WTC11 (cell line): Measurements from ENCODE around the gene KLLN. TPM values are rescaled to one million over a fixed set of nuclear protein-coding genes. Genes with fewer than 3 reads are reported as not detected.
A peak's percentile ranks its signal among the peaks of the same experiment; 100 is the strongest.
"Not testable (repeated sequence)": the region's sequence is repeated elsewhere in the genome, so short reads cannot be mapped to it uniquely, and the experiment has no call there.

ENCODE experiments used
- ATAC-seq: fragments of 200-7000 bp; cut with Tn5 transposase; 2 replicates; pipeline ENCODE4 v1.10.0; 2021; ENCODE audit warnings: mild to moderate bottlenecking, moderate library complexity
- CTCF ChIA-PET: fragments of 300-600 bp; sonication (Branson Sonifier 250); formaldehyde crosslinking; loops from one replicate; lab custom pipeline; 2021; ENCODE audit warnings: antibody characterized with exemption; lab: Charles Lee
- POLR2A ChIA-PET: fragments of 350-600 bp; sonication (Branson Sonifier 250); formaldehyde crosslinking; loops from one replicate; lab custom pipeline; 2021; ENCODE audit warnings: antibody characterized with exemption; lab: Charles Lee
- DNase-seq: peaks from one replicate; pipeline ENCODE4 v3.0.0; 2021; ENCODE audit warnings: low spot score
- H3K27ac Mint-ChIP-seq: 2 replicates; pipeline ENCODE4 v1.8.0; 2021; ENCODE audit warnings: mixed read lengths
- H3K27me3 Mint-ChIP-seq: 2 replicates; pipeline ENCODE4 v1.8.0; 2021; ENCODE audit warnings: low read depth, mild to moderate bottlenecking, moderate library complexity, mixed read lengths
- H3K36me3 Mint-ChIP-seq: 2 replicates; pipeline ENCODE4 v1.8.0; 2021; ENCODE audit warnings: mixed read lengths
- H3K4me1 Mint-ChIP-seq: 2 replicates; pipeline ENCODE4 v1.8.0; 2022; ENCODE audit warnings: mixed read lengths
- H3K4me3 Mint-ChIP-seq: 2 replicates; pipeline ENCODE4 v1.8.0; 2021; ENCODE audit warnings: mild to moderate bottlenecking, moderate library complexity, mixed read lengths
- H3K9me3 Mint-ChIP-seq: 2 replicates; pipeline ENCODE4 v1.8.0; 2021; ENCODE audit warnings: mixed read lengths
- ATF1 ChIP-seq: sonication (generic); formaldehyde crosslinking; IDR thresholded peaks from 2 replicates; pipeline ENCODE4 v1.8.1; 2023; ENCODE audit warnings: mild to moderate bottlenecking, moderate library complexity, missing genetic modification reagents
- CREB1 ChIP-seq: sonication (generic); formaldehyde crosslinking; IDR thresholded peaks from 2 replicates; pipeline ENCODE4 v1.8.0; 2023; ENCODE audit warnings: mild to moderate bottlenecking, missing genetic modification reagents
- NFATC4 ChIP-seq: fragments of 250-450 bp; sonication (Bioruptor Pico); IDR thresholded peaks from 2 replicates; pipeline ENCODE4 v1.9.0; 2021; ENCODE audit warnings: mild to moderate bottlenecking
- NFE2L1 ChIP-seq: sonication (generic); formaldehyde crosslinking; IDR thresholded peaks from 2 replicates; pipeline ENCODE4 v1.8.1; 2023; ENCODE audit warnings: missing genetic modification reagents
- ZBTB21 ChIP-seq: sonication (generic); formaldehyde crosslinking; IDR thresholded peaks from 2 replicates; pipeline ENCODE4 v1.8.1; 2023; ENCODE audit warnings: mild to moderate bottlenecking, missing genetic modification reagents, borderline replicate concordance
- ZNF263 ChIP-seq: sonication (generic); formaldehyde crosslinking; IDR thresholded peaks from 2 replicates; pipeline ENCODE4 v1.8.1; 2022; ENCODE audit warnings: low read depth, mild to moderate bottlenecking, moderate library complexity, missing genetic modification reagents
- total RNA-seq: library from RNA; stranded (reverse); gene quantifications from 3 replicates; pipeline ENCODE4 v1.2.3, GENCODE V29; 2021
- TF ChIP-seq, protein P1 (sequence below): sonication (generic); formaldehyde crosslinking; IDR thresholded peaks from 2 replicates; pipeline ENCODE4 v1.8.1; 2023; ENCODE audit warnings: mild to moderate bottlenecking, missing genetic modification reagents
- TF ChIP-seq, protein P2 (sequence below): fragments of 250-450 bp; sonication (Bioruptor Pico); IDR thresholded peaks from 2 replicates; pipeline ENCODE4 v2.1.2; 2022; ENCODE audit warnings: mild to moderate bottlenecking, moderate library complexity
- TF ChIP-seq, protein P3 (sequence below): sonication (generic); formaldehyde crosslinking; IDR thresholded peaks from 2 replicates; pipeline ENCODE4 v1.8.1; 2023; ENCODE audit warnings: mild to moderate bottlenecking, missing genetic modification reagents, moderate library complexity
- TF ChIP-seq, protein P4 (sequence below): fragments of 250-450 bp; sonication (Bioruptor Pico); IDR thresholded peaks from 2 replicates; pipeline ENCODE4 v1.9.0; 2021; ENCODE audit warnings: mild to moderate bottlenecking

KLLN gene
- total RNA-seq, 1 experiment from 2014 or later, result 0.52 TPM

DNA sequence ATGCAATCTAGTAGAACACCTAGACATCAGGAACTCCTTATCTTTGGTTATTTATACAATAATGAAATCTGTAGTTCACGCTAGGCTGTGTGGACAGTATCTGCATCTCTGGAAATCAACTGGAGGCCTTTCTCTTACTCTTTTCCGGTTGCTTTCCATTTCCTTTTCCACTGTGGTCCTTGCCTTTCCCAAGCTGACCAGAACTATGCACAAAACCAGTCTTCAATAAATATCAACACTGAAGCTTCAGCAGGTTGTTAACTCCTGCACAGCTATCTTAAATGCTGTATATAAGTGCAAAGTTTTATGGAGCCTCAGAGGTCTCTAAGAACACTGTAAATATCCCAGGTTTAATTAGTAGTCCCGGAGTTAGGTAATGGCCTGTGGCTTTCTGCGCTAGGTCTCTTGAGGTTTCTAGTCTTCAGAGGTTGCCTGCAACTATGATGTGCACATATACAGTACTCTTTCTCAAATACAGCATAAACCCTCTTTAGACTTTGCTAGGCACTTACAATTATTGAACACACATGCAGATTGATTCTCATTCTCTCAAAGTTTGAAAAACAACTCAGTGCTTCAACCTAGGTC, 2.4 kb downstream of the KLLN start:
- CTCF ChIA-PET, result interaction anchor here (1.3 to 2.8 kb wide), 5 partner anchors 10 to 868 kb away, joined by 3 to 19 read pairs (median 7); no protein-coding TSS in a partner anchor
- TF ChIP-seq CREB1 (no peak), ATF1 (CRISPR knock-in tag) (no peak), NFE2L1 (no peak), ZNF263 (no peak), NFATC4 (no peak)
- TF ChIP-seq, protein P1, sequence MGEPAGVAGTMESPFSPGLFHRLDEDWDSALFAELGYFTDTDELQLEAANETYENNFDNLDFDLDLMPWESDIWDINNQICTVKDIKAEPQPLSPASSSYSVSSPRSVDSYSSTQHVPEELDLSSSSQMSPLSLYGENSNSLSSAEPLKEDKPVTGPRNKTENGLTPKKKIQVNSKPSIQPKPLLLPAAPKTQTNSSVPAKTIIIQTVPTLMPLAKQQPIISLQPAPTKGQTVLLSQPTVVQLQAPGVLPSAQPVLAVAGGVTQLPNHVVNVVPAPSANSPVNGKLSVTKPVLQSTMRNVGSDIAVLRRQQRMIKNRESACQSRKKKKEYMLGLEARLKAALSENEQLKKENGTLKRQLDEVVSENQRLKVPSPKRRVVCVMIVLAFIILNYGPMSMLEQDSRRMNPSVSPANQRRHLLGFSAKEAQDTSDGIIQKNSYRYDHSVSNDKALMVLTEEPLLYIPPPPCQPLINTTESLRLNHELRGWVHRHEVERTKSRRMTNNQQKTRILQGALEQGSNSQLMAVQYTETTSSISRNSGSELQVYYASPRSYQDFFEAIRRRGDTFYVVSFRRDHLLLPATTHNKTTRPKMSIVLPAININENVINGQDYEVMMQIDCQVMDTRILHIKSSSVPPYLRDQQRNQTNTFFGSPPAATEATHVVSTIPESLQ (CRISPR knock-in tag), result no peak
- H3K27me3 Mint-ChIP-seq, result peaks cover 4% of the 10 kb centered on the region
- ATAC-seq (no peak), DNase-seq (no peak)
- no peaks in the 10 kb centered on the region for H3K36me3 Mint-ChIP-seq
- POLR2A ChIA-PET, result interaction anchor here (1.4 to 3.0 kb wide), 4 partner anchors 35 to 526 kb away, joined by 3 to 24 read pairs (median 12); no protein-coding TSS in a partner anchor
- H3K4me3 Mint-ChIP-seq, result peak overlapping the region; percentile 98
- H3K27ac Mint-ChIP-seq, result no peak overlapping the region; the same call in 1 of the 2 replicates
- H3K4me1 Mint-ChIP-seq, result peaks cover 23% of the 10 kb centered on the region
- H3K9me3 Mint-ChIP-seq, result no peaks in the 10 kb centered on the region

DNA sequence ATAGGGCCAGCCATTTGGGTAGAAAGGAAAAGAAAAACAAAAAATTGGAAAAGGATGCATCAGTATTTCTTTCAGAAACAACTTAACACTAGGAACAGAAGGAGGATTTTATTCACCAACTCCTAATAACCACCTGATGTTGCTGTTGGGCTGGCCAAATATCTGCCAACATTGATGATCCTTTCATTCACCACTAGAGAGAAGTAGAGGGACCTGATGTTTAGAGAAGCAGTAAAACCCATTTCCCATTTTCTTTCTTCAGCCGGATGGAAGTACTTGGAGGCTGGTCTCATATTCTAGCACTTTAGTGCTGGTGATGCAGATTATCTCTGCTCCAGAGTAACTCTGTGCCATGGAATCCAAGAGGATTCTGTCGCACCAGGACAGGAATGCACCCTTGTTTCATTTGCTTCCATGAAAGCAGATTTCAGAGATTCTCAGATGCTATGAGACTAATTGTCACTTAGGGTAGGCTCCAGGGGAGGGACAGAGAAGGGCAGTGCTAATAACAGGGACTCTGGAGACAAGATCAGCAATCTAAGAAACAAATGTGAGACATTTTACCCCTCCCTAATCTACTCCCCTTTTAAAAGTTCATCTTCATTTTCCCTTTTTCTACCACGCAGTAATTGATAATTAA, 3.1 kb downstream of the KLLN start:
- peaks cover 18% of the 10 kb centered on the region for H3K4me1 Mint-ChIP-seq
- H3K9me3 Mint-ChIP-seq, result 0 out of 2 replicates have a peak, but pooled peaks cover 5% of the 10 kb centered on the region
- TF ChIP-seq, protein P2, sequence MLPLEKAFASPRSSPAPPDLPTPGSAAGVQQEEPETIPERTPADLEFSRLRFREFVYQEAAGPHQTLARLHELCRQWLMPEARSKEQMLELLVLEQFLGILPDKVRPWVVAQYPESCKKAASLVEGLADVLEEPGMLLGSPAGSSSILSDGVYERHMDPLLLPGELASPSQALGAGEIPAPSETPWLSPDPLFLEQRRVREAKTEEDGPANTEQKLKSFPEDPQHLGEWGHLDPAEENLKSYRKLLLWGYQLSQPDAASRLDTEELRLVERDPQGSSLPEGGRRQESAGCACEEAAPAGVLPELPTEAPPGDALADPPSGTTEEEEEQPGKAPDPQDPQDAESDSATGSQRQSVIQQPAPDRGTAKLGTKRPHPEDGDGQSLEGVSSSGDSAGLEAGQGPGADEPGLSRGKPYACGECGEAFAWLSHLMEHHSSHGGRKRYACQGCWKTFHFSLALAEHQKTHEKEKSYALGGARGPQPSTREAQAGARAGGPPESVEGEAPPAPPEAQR (CRISPR knock-in tag), result no peak
- TF ChIP-seq NFATC4 (no peak), ZBTB21 (CRISPR knock-in tag) (no peak)
- TF ChIP-seq, protein P3, sequence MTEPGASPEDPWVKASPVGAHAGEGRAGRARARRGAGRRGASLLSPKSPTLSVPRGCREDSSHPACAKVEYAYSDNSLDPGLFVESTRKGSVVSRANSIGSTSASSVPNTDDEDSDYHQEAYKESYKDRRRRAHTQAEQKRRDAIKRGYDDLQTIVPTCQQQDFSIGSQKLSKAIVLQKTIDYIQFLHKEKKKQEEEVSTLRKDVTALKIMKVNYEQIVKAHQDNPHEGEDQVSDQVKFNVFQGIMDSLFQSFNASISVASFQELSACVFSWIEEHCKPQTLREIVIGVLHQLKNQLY, result no peak
- TF ChIP-seq, protein P4, sequence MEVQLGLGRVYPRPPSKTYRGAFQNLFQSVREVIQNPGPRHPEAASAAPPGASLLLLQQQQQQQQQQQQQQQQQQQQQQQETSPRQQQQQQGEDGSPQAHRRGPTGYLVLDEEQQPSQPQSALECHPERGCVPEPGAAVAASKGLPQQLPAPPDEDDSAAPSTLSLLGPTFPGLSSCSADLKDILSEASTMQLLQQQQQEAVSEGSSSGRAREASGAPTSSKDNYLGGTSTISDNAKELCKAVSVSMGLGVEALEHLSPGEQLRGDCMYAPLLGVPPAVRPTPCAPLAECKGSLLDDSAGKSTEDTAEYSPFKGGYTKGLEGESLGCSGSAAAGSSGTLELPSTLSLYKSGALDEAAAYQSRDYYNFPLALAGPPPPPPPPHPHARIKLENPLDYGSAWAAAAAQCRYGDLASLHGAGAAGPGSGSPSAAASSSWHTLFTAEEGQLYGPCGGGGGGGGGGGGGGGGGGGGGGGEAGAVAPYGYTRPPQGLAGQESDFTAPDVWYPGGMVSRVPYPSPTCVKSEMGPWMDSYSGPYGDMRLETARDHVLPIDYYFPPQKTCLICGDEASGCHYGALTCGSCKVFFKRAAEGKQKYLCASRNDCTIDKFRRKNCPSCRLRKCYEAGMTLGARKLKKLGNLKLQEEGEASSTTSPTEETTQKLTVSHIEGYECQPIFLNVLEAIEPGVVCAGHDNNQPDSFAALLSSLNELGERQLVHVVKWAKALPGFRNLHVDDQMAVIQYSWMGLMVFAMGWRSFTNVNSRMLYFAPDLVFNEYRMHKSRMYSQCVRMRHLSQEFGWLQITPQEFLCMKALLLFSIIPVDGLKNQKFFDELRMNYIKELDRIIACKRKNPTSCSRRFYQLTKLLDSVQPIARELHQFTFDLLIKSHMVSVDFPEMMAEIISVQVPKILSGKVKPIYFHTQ (CRISPR knock-in tag), result no peak
- TF ChIP-seq, all 79 proteins: peak for 0
- Mint-ChIP-seq H3K36me3 (no peaks in the 10 kb centered on the region), H3K4me3 (peak overlapping the region; percentile 41; the same call in 1 of the 2 replicates), H3K27me3 (peaks cover 4% of the 10 kb centered on the region), H3K27ac (no peak overlapping the region)
- POLR2A ChIA-PET, result no interaction called here
- ATAC-seq (no peak), DNase-seq (no peak)
- CTCF ChIA-PET, result interaction anchor here (2.8 kb wide), 1 partner anchor 529 kb away, joined by 10 read pairs; no protein-coding TSS in a partner anchor

DNA sequence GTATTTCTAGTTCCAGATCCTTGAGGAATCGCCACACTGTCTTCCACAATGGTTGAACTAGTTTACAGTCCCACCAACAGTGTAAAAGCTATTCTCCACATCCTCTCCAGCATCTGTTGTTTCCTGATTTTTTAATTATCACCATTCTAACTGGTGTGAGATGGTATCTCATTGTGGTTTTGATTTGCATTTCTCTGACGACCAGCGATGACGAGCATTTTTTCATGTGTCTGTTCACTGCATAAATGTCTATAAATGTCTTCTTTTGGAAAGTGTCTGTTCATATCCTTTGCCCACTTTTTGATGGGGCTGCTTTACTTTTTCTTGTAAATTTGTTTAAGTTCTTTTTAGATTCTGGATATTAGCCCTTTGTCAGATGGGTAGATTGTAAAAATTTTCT, 7.7 kb downstream of the KLLN start:
- CTCF ChIA-PET, ATAC-seq, H3K9me3 Mint-ChIP-seq: not testable (repeated sequence)

DNA sequence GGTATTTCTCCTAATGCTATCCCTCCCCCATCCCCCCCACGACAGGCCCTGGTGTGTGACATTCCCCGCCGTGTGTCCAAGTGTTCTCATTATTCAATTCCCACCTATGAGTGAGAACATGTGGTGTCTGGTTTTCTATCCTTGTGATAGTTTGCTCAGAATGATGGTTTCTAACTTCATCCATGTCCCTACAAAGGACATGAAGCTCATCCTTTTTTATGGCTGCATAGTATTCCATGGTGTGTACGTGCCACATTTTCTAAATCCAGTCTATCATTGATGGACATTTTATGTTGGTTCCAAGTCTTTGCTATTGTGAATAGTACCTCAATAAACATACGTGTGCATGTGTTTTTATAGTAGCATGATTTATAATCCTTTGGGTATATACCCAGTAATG, 8.1 kb downstream of the KLLN start:
- CTCF ChIA-PET, DNase-seq, H3K9me3 Mint-ChIP-seq, POLR2A ChIA-PET, H3K27me3 Mint-ChIP-seq, ATAC-seq, H3K27ac Mint-ChIP-seq, H3K4me3 Mint-ChIP-seq, H3K36me3 Mint-ChIP-seq: not testable (repeated sequence)
- peaks cover 11% of the 10 kb centered on the region for H3K4me1 Mint-ChIP-seq

More for the DNA sequence above, 7.7 kb downstream of the KLLN start:
- H3K4me1 Mint-ChIP-seq, result peaks cover 11% of the 10 kb centered on the region
- H3K27me3 Mint-ChIP-seq, DNase-seq, H3K36me3 Mint-ChIP-seq, H3K4me3 Mint-ChIP-seq, POLR2A ChIA-PET, H3K27ac Mint-ChIP-seq: not testable (repeated sequence)
